H1 (cell line): ENCODE measurements around the gene WNK2. TPM values are rescaled to one million over a fixed set of nuclear protein-coding genes. Genes with fewer than 3 reads are reported as not detected.

Experiments used
- CTCF ChIA-PET: fragments of 300-600 bp; sonication (Branson Sonifier 250); formaldehyde crosslinking; loops from one replicate; lab custom pipeline; 2021; ENCODE audit not compliant: partially characterized antibody; lab: Charles Lee
- POLR2A ChIA-PET: fragments of 300-600 bp; sonication (Branson Sonifier 250); formaldehyde crosslinking; loops from one replicate; lab custom pipeline; 2021; ENCODE audit warnings: inconsistent platforms; ENCODE audit not compliant: partially characterized antibody; lab: Charles Lee
- DNase-seq, 2 experiments: peaks; one replicate each; pipeline versions ENCODE4 v3.0.0 to v3.0.0-alpha.2; 2010 to 2022; ENCODE audit warnings: low spot score in 2 of 2, low read depth in 1 of 2, mixed read lengths in 1 of 2
- FAIRE-seq: peaks from 2 replicates; lab custom pipeline; 2011; peaks lifted over from hg19 to GRCh38; lab: Jason Lieb, UNC
- H2AFZ ChIP-seq: 2 replicates; pipeline ENCODE4 v1.8.1; 2012; ENCODE audit warnings: low read length, inconsistent platforms
- H2AK5ac ChIP-seq: 2 replicates; pipeline ENCODE4 v1.6.1; 2013; ENCODE audit warnings: low read depth, low read length
- H2BK120ac ChIP-seq: replicated peaks from 2 replicates; pipeline ENCODE3; 2013; ENCODE audit warnings: low read depth, low read length, inconsistent platforms
- H2BK12ac ChIP-seq: 2 replicates; pipeline ENCODE4 v1.6.1; 2013; ENCODE audit warnings: low read depth, low read length
- H2BK15ac ChIP-seq: 2 replicates; pipeline ENCODE4 v1.6.1; 2013; ENCODE audit warnings: low read length
- H2BK20ac ChIP-seq: 2 replicates; pipeline ENCODE4 v1.6.1; 2013; ENCODE audit warnings: low read length
- H2BK5ac ChIP-seq: 2 replicates; pipeline ENCODE4 v1.6.1; 2013; ENCODE audit warnings: low read depth, low read length
- H3K14ac ChIP-seq: 2 replicates; pipeline ENCODE4 v1.6.1; 2013; ENCODE audit warnings: inconsistent platforms; ENCODE audit not compliant: insufficient read length
- H3K18ac ChIP-seq: 2 replicates; pipeline ENCODE4 v1.6.1; 2013; ENCODE audit warnings: low read length; ENCODE audit errors: extremely low read depth
- H3K23ac ChIP-seq: 2 replicates; pipeline ENCODE4 v1.6.1; 2013; ENCODE audit warnings: inconsistent platforms; ENCODE audit not compliant: insufficient read length
- H3K23me2 ChIP-seq: 2 replicates; pipeline ENCODE4 v1.6.1; 2013; ENCODE audit warnings: low read depth, low read length
- H3K27ac ChIP-seq: 2 replicates; pipeline ENCODE4 v1.6.1; 2011; ENCODE audit warnings: low read depth, low read length, inconsistent platforms
- H3K27me3 ChIP-seq, 4 experiments: replicated peaks in 1 of 4; 1 replicate in 1 of 4; 2 replicates in 3 of 4; pipeline versions ENCODE4 v1.6.1 to v1.8.1; 2011 to 2013; ENCODE audit warnings: low read length in 3 of 4, mild to moderate bottlenecking in 3 of 4, inconsistent platforms in 2 of 4, mixed read lengths in 2 of 4, moderate library complexity in 1 of 4; ENCODE audit not compliant: control insufficient read depth in 3 of 4, insufficient read depth in 3 of 4; ENCODE audit errors: extremely low read depth in 1 of 4
- H3K36me3 ChIP-seq, 4 experiments: 2 replicates each; pipeline versions ENCODE4 v1.6.1 to v1.8.1; 2011 to 2013; ENCODE audit warnings: mild to moderate bottlenecking in 4 of 4, low read length in 3 of 4, moderate library complexity in 2 of 4, control low read depth in 1 of 4, inconsistent platforms in 1 of 4; ENCODE audit not compliant: insufficient read depth in 4 of 4, control insufficient read depth in 2 of 4
- H3K4ac ChIP-seq: replicated peaks from 2 replicates; pipeline ENCODE3; 2013; ENCODE audit warnings: low read length, low read depth, mixed read lengths, inconsistent platforms; ENCODE audit not compliant: insufficient read length
- H3K4me1 ChIP-seq, 4 experiments: replicated peaks in 1 of 4; 1 replicate in 1 of 4; 2 replicates in 3 of 4; pipeline versions ENCODE4 v1.6.1 to v1.8.1; 2011 to 2013; ENCODE audit warnings: low read length in 3 of 4, inconsistent platforms in 2 of 4, mixed read lengths in 1 of 4; ENCODE audit not compliant: insufficient read depth in 4 of 4, control insufficient read depth in 3 of 4
- H3K4me2 ChIP-seq, 2 experiments: 2 replicates each; pipeline versions ENCODE4 v1.6.1 to v1.8.1; 2011 to 2013; ENCODE audit warnings: low read depth in 2 of 2, low read length in 2 of 2, control low read depth in 1 of 2, inconsistent platforms in 1 of 2, mild to moderate bottlenecking in 1 of 2; ENCODE audit not compliant: insufficient read depth in 1 of 2
- H3K4me3 ChIP-seq, 4 experiments: fragments of 200-600, 300-600 bp in 1 of 4; sonication (generic), shearing (Covaris generic), sonication (Bioruptor Twin) in 1 of 4; 2 replicates each; pipeline versions ENCODE4 v1.5.1 to v1.8.1; 2011 to 2016; ENCODE audit warnings: low read length in 4 of 4, low read depth in 3 of 4, control low read depth in 2 of 4, inconsistent platforms in 2 of 4, mild to moderate bottlenecking in 2 of 4, mixed read lengths in 1 of 4, moderate library complexity in 1 of 4; ENCODE audit not compliant: insufficient read depth in 2 of 4; ENCODE audit errors: extremely low read depth in 1 of 4
- H3K56ac ChIP-seq: replicated peaks from 2 replicates; pipeline ENCODE3; 2013; ENCODE audit warnings: low read depth, mild to moderate bottlenecking, mixed read lengths, low read length, inconsistent platforms; ENCODE audit not compliant: insufficient read length
- H3K79me1 ChIP-seq: 2 replicates; pipeline ENCODE4 v1.6.1; 2013; ENCODE audit warnings: low read depth, low read length, control low read depth
- H3K79me2 ChIP-seq, 2 experiments: 2 replicates each; pipeline versions ENCODE4 v1.6.1 to v1.8.1; 2012 to 2013; ENCODE audit warnings: low read length in 2 of 2, mild to moderate bottlenecking in 2 of 2, inconsistent platforms in 1 of 2; ENCODE audit not compliant: insufficient read depth in 2 of 2, control insufficient read depth in 1 of 2
- H3K9ac ChIP-seq, 4 experiments: replicated peaks in 1 of 4; 1 replicate in 1 of 4; 2 replicates in 3 of 4; pipeline versions ENCODE4 v1.6.1 to v1.8.1; 2011 to 2013; ENCODE audit warnings: low read depth in 3 of 4, low read length in 3 of 4, control low read depth in 2 of 4, mild to moderate bottlenecking in 2 of 4, moderate library complexity in 2 of 4, inconsistent platforms in 1 of 4; ENCODE audit errors: extremely low read depth in 1 of 4
- H3K9me3 ChIP-seq, 2 experiments: 2 replicates each; pipeline versions ENCODE4 v1.6.1 to v1.8.1; 2012 to 2013; ENCODE audit warnings: mild to moderate bottlenecking in 2 of 2, moderate library complexity in 2 of 2, control low read depth in 1 of 2, inconsistent platforms in 1 of 2, low read depth in 1 of 2, low read length in 1 of 2, mixed read lengths in 1 of 2; ENCODE audit not compliant: insufficient read depth in 2 of 2
- H4K20me1 ChIP-seq, 2 experiments: replicated peaks in 1 of 2; 2 replicates each; pipeline versions ENCODE3 to v1.8.1; 2011 to 2013; ENCODE audit warnings: inconsistent platforms in 2 of 2, low read length in 2 of 2, mild to moderate bottlenecking in 1 of 2; ENCODE audit not compliant: insufficient read depth in 2 of 2, control insufficient read depth in 1 of 2
- H4K5ac ChIP-seq: 2 replicates; pipeline ENCODE4 v1.6.1; 2013; ENCODE audit warnings: low read length, low read depth, mixed read lengths, inconsistent platforms; ENCODE audit not compliant: insufficient read length
- H4K8ac ChIP-seq: 2 replicates; pipeline ENCODE4 v1.8.0; 2013; ENCODE audit warnings: mild to moderate bottlenecking, moderate library complexity, low read length, inconsistent platforms; ENCODE audit not compliant: insufficient read depth; ENCODE audit errors: extremely low read depth
- H4K91ac ChIP-seq: replicated peaks from 2 replicates; pipeline ENCODE3; 2013; ENCODE audit warnings: low read length, mixed read lengths, inconsistent platforms; ENCODE audit not compliant: insufficient read length
- HDAC6 ChIP-seq: IDR thresholded peaks from one replicate; pipeline ENCODE4 v1.7.1; 2012; ENCODE audit warnings: low read depth, mild to moderate bottlenecking, inconsistent platforms, low read length, moderate library complexity
- POU5F1 ChIP-seq: IDR thresholded peaks from 2 replicates; pipeline ENCODE4 v1.6.1; 2011; ENCODE audit warnings: low read depth, mild to moderate bottlenecking, low read length, moderate library complexity
- WGBS, 2 experiments: shearing (Covaris generic) in 1 of 2; methylation state at CpG; one replicate each; pipeline versions ENCODE4 v1.1.6 to v1.1.7; 2013 to 2015; ENCODE audit warnings: low lambda C conversion rate in 2 of 2, mixed read lengths in 2 of 2, inconsistent platforms in 1 of 2, low coverage in 1 of 2, missing lambda C conversion rate in 1 of 2; ENCODE audit not compliant: insufficient replicate concordance in 2 of 2, insufficient coverage in 1 of 2, insufficient read length in 1 of 2; ENCODE audit errors: extremely low coverage in 1 of 2, missing lambda C conversion rate in 1 of 2; 5-methylcytosine and 5-hydroxymethylcytosine counted together
- polyA plus RNA-seq, 7 experiments: library from polyadenylated mRNA; depleted of rRNA in 3 of 7; stranded (reverse) in 5 of 7; unstranded in 2 of 7; fragments of >200 nt in 5 of 7; fragments of 200-250 nt in 2 of 7; gene quantifications; 1 replicate in 5 of 7; 2 replicates in 1 of 7; 4 replicates in 1 of 7; pipeline versions ENCODE4 v1.2.1 to v1.2.3, GENCODE V29; 2011 to 2013; ENCODE audit warnings: missing spikeins in 2 of 7, mixed read lengths in 2 of 7
- total RNA-seq: library from RNA; stranded (reverse); fragmentation: NEBNext Ultra II Directional; extraction: Animal tissue kit (Norgen Biotek cat#: 25700); gene quantifications from 2 replicates; pipeline ENCODE4 v1.2.1, GENCODE V29; 2021
- TF ChIP-seq, protein P1 (sequence below): IDR thresholded peaks from 2 replicates; pipeline ENCODE4 v1.6.1; 2012; ENCODE audit warnings: low read length, inconsistent platforms

Gene WNK2
- total and polyA plus RNA-seq, 2 of the 8 experiments (the other 6 are each of a cell fraction or from before 2014, with no cell fraction given) = 12.0 to 87.2 TPM

- Histone ChIP-seq H3K18ac (no peak overlapping the region), H3K4me3 (no peak overlapping the region), H2AK5ac (no peak overlapping the region), H3K56ac (no peak overlapping the region), H4K91ac (no peak overlapping the region), H2BK5ac (no peak overlapping the region), H3K27me3 (no peaks in the 10 kb centered on the region; a peak in 1 of 7 replicates), H2BK20ac (no peak overlapping the region), H3K23ac (no peak overlapping the region), H3K4ac (no peak overlapping the region), H4K20me1 (no peaks in the 10 kb centered on the region), H3K14ac (no peak overlapping the region), H2BK12ac (no peak overlapping the region), H2AFZ (0 out of 2 replicates have a peak overlapping the region, but pooled peaks have one; percentile 13), H3K23me2 (no peaks in the 10 kb centered on the region), H4K8ac (peak overlapping the region; percentile 76; the same call in 1 of the 2 replicates), H3K79me1 (no peaks in the 10 kb centered on the region), H3K9ac (no peak overlapping the region), H3K4me2 (no peak overlapping the region), H3K9me3 (no peaks in the 10 kb centered on the region), H2BK120ac (no peak overlapping the region), H3K27ac (no peak overlapping the region), H2BK15ac (no peak overlapping the region), H3K79me2 (no peaks in the 10 kb centered on the region), H3K4me1 (peaks cover 0 to 2% (median 0%) of the 10 kb centered on the region in 4 experiments; a peak in 1 of 7 replicates), H4K5ac (no peak overlapping the region), H3K36me3 (no peaks in the 10 kb centered on the region)
- FAIRE-seq = no peak
- WGBS, 2 experiments = 86% methylated on average over 20 of the region's 20 CpGs; no CpG with 5 or more reads in 1 of the 2 experiments
- no peak for DNase-seq
- ChIA-PET CTCF (interaction anchor here (0.6 to 1.5 kb wide), 7 partner anchors 8 to 411 kb away, joined by 3 to 6 read pairs (median 4); no protein-coding TSS in a partner anchor), POLR2A (interaction anchor here (1.6 kb wide), 1 partner anchor 17 kb away, joined by 4 read pairs; no protein-coding TSS in a partner anchor)
- no peak for TF ChIP-seq POU5F1
- TF ChIP-seq HDAC6 = no peak
- TF ChIP-seq, protein P1, sequence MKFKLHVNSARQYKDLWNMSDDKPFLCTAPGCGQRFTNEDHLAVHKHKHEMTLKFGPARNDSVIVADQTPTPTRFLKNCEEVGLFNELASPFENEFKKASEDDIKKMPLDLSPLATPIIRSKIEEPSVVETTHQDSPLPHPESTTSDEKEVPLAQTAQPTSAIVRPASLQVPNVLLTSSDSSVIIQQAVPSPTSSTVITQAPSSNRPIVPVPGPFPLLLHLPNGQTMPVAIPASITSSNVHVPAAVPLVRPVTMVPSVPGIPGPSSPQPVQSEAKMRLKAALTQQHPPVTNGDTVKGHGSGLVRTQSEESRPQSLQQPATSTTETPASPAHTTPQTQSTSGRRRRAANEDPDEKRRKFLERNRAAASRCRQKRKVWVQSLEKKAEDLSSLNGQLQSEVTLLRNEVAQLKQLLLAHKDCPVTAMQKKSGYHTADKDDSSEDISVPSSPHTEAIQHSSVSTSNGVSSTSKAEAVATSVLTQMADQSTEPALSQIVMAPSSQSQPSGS = no peak
Observed at GRCh38 chr9:93172666-93173364, 11.1 kb upstream of the WNK2 start.
